IMR-90 (cell line): ENCODE data around the gene CDR2L. TPM values are rescaled to one million over a fixed set of nuclear protein-coding genes. Genes with fewer than 3 reads are reported as not detected.

Experiments
- ATAC-seq: fragments of 200-7000 bp; cut with Tn5 transposase; 2 replicates; pipeline ENCODE4 v1.9.1; 2020; ENCODE audit warnings: low read depth, mild to moderate bottlenecking, moderate library complexity
- BruUV-seq: library from RNA; stranded (reverse); fragments of 400-500 nt; replicated peaks from 2 replicates; lab custom pipeline; 2021; lab: Mats Ljungman, UMichigan
- CTCF ChIA-PET: fragments of 300-600 bp; formaldehyde crosslinking; extraction: SDS; loops from one replicate; lab custom pipeline; 2021; ENCODE audit warnings: antibody characterized with exemption; lab: Yijun Ruan, JAX
- POLR2A ChIA-PET: fragments of 300-600 bp; sonication (Branson Sonifier 250); formaldehyde crosslinking; loops from one replicate; lab custom pipeline; 2022; ENCODE audit warnings: antibody characterized with exemption; ENCODE audit not compliant: unreplicated experiment; lab: Charles Lee
- DNase-seq: peaks from one replicate; pipeline ENCODE4 v3.0.0; 2013
- H2AFZ ChIP-seq: replicated peaks from 2 replicates; pipeline ENCODE3; 2013; ENCODE audit warnings: low read length, mild to moderate bottlenecking; ENCODE audit not compliant: poor library complexity
- H2AK5ac ChIP-seq: 2 replicates; pipeline ENCODE4 v1.6.1; 2013; ENCODE audit warnings: low read depth, low read length, inconsistent platforms
- H2AK9ac ChIP-seq: replicated peaks from 2 replicates; pipeline ENCODE3; 2013; ENCODE audit warnings: mild to moderate bottlenecking, low read depth, low read length, moderate library complexity; ENCODE audit not compliant: poor library complexity
- H2BK120ac ChIP-seq: 2 replicates; pipeline ENCODE4 v1.6.1; 2013; ENCODE audit warnings: low read depth, low read length, inconsistent platforms
- H2BK15ac ChIP-seq: 3 replicates; pipeline ENCODE4 v1.6.1; 2013; ENCODE audit warnings: low read depth, low read length, inconsistent platforms
- H2BK20ac ChIP-seq: 2 replicates; pipeline ENCODE4 v1.6.1; 2013; ENCODE audit warnings: low read depth, mild to moderate bottlenecking, inconsistent platforms, low read length, moderate library complexity
- H2BK5ac ChIP-seq: 2 replicates; pipeline ENCODE4 v1.6.1; 2013; ENCODE audit warnings: mild to moderate bottlenecking, low read depth, low read length, inconsistent platforms; ENCODE audit not compliant: poor library complexity, severe bottlenecking
- H3K14ac ChIP-seq: replicated peaks from 2 replicates; pipeline ENCODE4 v1.6.1; 2013; ENCODE audit warnings: low read depth, low read length, inconsistent platforms
- H3K18ac ChIP-seq: 2 replicates; pipeline ENCODE4 v1.6.1; 2013; ENCODE audit warnings: low read depth, low read length, control low read depth
- H3K23ac ChIP-seq: 2 replicates; pipeline ENCODE4 v1.6.1; 2013; ENCODE audit warnings: low read depth, low read length, inconsistent platforms
- H3K27ac ChIP-seq: 2 replicates; pipeline ENCODE4 v1.5.1; 2013; ENCODE audit warnings: mild to moderate bottlenecking, control low read depth, low read length; ENCODE audit not compliant: insufficient read depth
- H3K27me3 ChIP-seq: 2 replicates; pipeline ENCODE4 v1.6.1; 2013; ENCODE audit warnings: low read length; ENCODE audit not compliant: control insufficient read depth, insufficient read depth
- H3K36me3 ChIP-seq: 2 replicates; pipeline ENCODE4 v1.6.1; 2013; ENCODE audit warnings: low read length, mixed read lengths; ENCODE audit not compliant: control insufficient read depth, insufficient read depth
- H3K4ac ChIP-seq: 2 replicates; pipeline ENCODE4 v1.6.1; 2013; ENCODE audit warnings: low read depth, low read length, inconsistent platforms
- H3K4me1 ChIP-seq: 2 replicates; pipeline ENCODE4 v1.6.1; 2013; ENCODE audit warnings: low read length, mixed read lengths; ENCODE audit not compliant: control insufficient read depth, insufficient read depth
- H3K4me2 ChIP-seq: 2 replicates; pipeline ENCODE4 v1.6.1; 2013; ENCODE audit warnings: low read depth, mild to moderate bottlenecking, control low read depth, low read length, moderate library complexity
- H3K4me3 ChIP-seq: 2 replicates; pipeline ENCODE4 v1.5.1; 2013; ENCODE audit warnings: low read depth, mild to moderate bottlenecking, control low read depth, low read length, moderate library complexity; ENCODE audit not compliant: insufficient read depth
- H3K56ac ChIP-seq: 2 replicates; pipeline ENCODE4 v1.6.1; 2013; ENCODE audit warnings: low read length, inconsistent platforms; ENCODE audit not compliant: insufficient read depth; ENCODE audit errors: extremely low read depth
- H3K79me1 ChIP-seq, 2 experiments: 2 replicates each; pipeline ENCODE4 v1.6.1; 2013; ENCODE audit warnings: low read length in 2 of 2, inconsistent platforms in 1 of 2, low read depth in 1 of 2
- H3K9ac ChIP-seq: 2 replicates; pipeline ENCODE4 v1.6.1; 2013; ENCODE audit warnings: low read depth, low read length, control low read depth
- H3K9me1 ChIP-seq: 2 replicates; pipeline ENCODE4 v1.6.1; 2013; ENCODE audit warnings: low read length, inconsistent platforms; ENCODE audit not compliant: insufficient read depth
- H3K9me3 ChIP-seq: 2 replicates; pipeline ENCODE4 v1.6.1; 2013; ENCODE audit warnings: low read length; ENCODE audit not compliant: control insufficient read depth, insufficient read depth
- H4K20me1 ChIP-seq: 2 replicates; pipeline ENCODE4 v1.6.1; 2013; ENCODE audit warnings: low read length, inconsistent platforms; ENCODE audit not compliant: insufficient read depth
- H4K5ac ChIP-seq: 2 replicates; pipeline ENCODE4 v1.6.1; 2013; ENCODE audit warnings: mild to moderate bottlenecking, low read depth, low read length, control low read depth
- H4K8ac ChIP-seq, 2 experiments: 2 replicates each; pipeline ENCODE4 v1.6.1; 2013; ENCODE audit warnings: low read depth in 2 of 2, low read length in 2 of 2, control low read depth in 1 of 2, inconsistent platforms in 1 of 2
- H4K91ac ChIP-seq: 2 replicates; pipeline ENCODE4 v1.6.1; 2013; ENCODE audit warnings: low read depth, low read length, inconsistent platforms; ENCODE audit not compliant: insufficient read depth
- BHLHE40 ChIP-seq: fragments of 150-350 bp; IDR thresholded peaks from 2 replicates; pipeline ENCODE4 v1.6.1; 2016; ENCODE audit warnings: mild to moderate bottlenecking, low read depth, low read length
- CEBPB ChIP-seq: IDR thresholded peaks from 2 replicates; pipeline ENCODE4 v1.6.1; 2012; ENCODE audit warnings: low read depth, low read length, improper control_type of control experiment
- CHD1 ChIP-seq: IDR thresholded peaks from 2 replicates; pipeline ENCODE4 v1.6.1; 2012; ENCODE audit warnings: low read depth, low read length, improper control_type of control experiment
- CTCF ChIP-seq: conservative IDR thresholded peaks from 2 replicates; pipeline ENCODE4 v1.5.1; 2012; ENCODE audit warnings: mild to moderate bottlenecking, low read depth, low read length, improper control_type of control experiment
- ELK1 ChIP-seq: fragments of 150-350 bp; IDR thresholded peaks from 2 replicates; pipeline ENCODE4 v1.6.1; 2016; ENCODE audit warnings: low read depth, mild to moderate bottlenecking, low read length, moderate library complexity, borderline replicate concordance
- MAFK ChIP-seq: IDR thresholded peaks from 2 replicates; pipeline ENCODE4 v1.6.1; 2012; ENCODE audit warnings: low read depth, low read length, improper control_type of control experiment
- MAZ ChIP-seq: IDR thresholded peaks from 2 replicates; pipeline ENCODE4 v1.6.1; 2012; ENCODE audit warnings: low read depth, mild to moderate bottlenecking, low read length, improper control_type of control experiment, moderate library complexity, borderline replicate concordance
- MXI1 ChIP-seq: IDR thresholded peaks from 2 replicates; pipeline ENCODE4 v1.6.1; 2012; ENCODE audit warnings: low read depth, mild to moderate bottlenecking, low read length, moderate library complexity, borderline replicate concordance
- NFE2L2 ChIP-seq: fragments of 150-350 bp; IDR thresholded peaks from 2 replicates; pipeline ENCODE4 v1.6.1; 2016; ENCODE audit warnings: low read depth, mild to moderate bottlenecking, low read length
- POLR2A ChIP-seq: IDR thresholded peaks from 2 replicates; pipeline ENCODE4 v1.6.1; 2012; ENCODE audit warnings: mild to moderate bottlenecking, low read depth, low read length
- RAD21 ChIP-seq: IDR thresholded peaks from 2 replicates; pipeline ENCODE4 v1.6.1; 2012; ENCODE audit warnings: low read length, improper control_type of control experiment
- RCOR1 ChIP-seq: IDR thresholded peaks from 2 replicates; pipeline ENCODE4 v1.6.1; 2012; ENCODE audit warnings: mild to moderate bottlenecking, low read length, improper control_type of control experiment; ENCODE audit not compliant: insufficient replicate concordance
- RFX5 ChIP-seq: IDR thresholded peaks from 2 replicates; pipeline ENCODE4 v1.8.0; 2012; ENCODE audit warnings: low read depth, mild to moderate bottlenecking, low read length, moderate library complexity
- SMC3 ChIP-seq: fragments of 150-350 bp; IDR thresholded peaks from 2 replicates; pipeline ENCODE4 v1.6.1; 2016; ENCODE audit warnings: low read depth, mild to moderate bottlenecking, antibody characterized with exemption, low read length, moderate library complexity
- USF2 ChIP-seq: fragments of 150-350 bp; IDR thresholded peaks from 2 replicates; pipeline ENCODE4 v1.6.1; 2017; ENCODE audit warnings: mild to moderate bottlenecking, antibody characterized with exemption, low read length, low read depth
- WGBS, 2 experiments: methylation state at CpG; one replicate each; pipeline versions ENCODE4 v1.1.5 to v1.1.7; 2013; ENCODE audit warnings: missing lambda C conversion rate in 2 of 2; ENCODE audit not compliant: insufficient read length in 1 of 2; ENCODE audit errors: extremely low coverage in 2 of 2; 5-methylcytosine and 5-hydroxymethylcytosine counted together
- dilution Hi-C: fragments of 300-500 bp; cut with HindIII; formaldehyde crosslinking; loops from one replicate; pipeline ENCODE4 v1.14.3; 2018; ENCODE audit warnings: low sequenced_read_pairs; ENCODE audit not compliant: unreplicated experiment
- in situ Hi-C: fragments of 300-500 bp; cut with MboI; formaldehyde crosslinking; loops from 3 replicates; pipeline ENCODE4 v1.14.3; 2019; ENCODE audit warnings: low sequenced_read_pairs, inconsistent platforms, mixed read lengths
- intact Hi-C: fragments of 100-400 bp; cut with micrococcal nuclease; formaldehyde crosslinking; loops from 2 replicates; pipeline ENCODE4 v1.10.0; 2022
- polyA plus RNA-seq, 3 experiments: library from polyadenylated mRNA; depleted of rRNA; stranded (reverse); fragments of >200 nt; gene quantifications; 2 replicates each; pipeline ENCODE4 v1.2.3, GENCODE V29; 2012; ENCODE audit warnings: low replicate concordance in 1 of 3
- total RNA-seq: library from RNA; depleted of rRNA; stranded (reverse); fragments of >200 nt; gene quantifications from 2 replicates; pipeline ENCODE4 v1.2.3, GENCODE V29; 2012

Gene CDR2L
- total and polyA plus RNA-seq, 2 of the 4 experiments (the other 2 are of a cell fraction): 5.7 to 18.9 TPM

- Histone ChIP-seq H3K9ac (peak overlapping the region; percentile 38), H2AFZ (peak overlapping the region; percentile 96), H2BK20ac (no peak overlapping the region), H3K9me3 (no peaks in the 10 kb centered on the region), H4K5ac (peak overlapping the region; percentile 83), H2BK15ac (no peak overlapping the region), H2BK5ac (peak overlapping the region; percentile 2), H3K36me3 (peaks cover 3% of the 10 kb centered on the region; the same call in 1 of the 2 replicates), H2BK120ac (0 out of 2 replicates have a peak overlapping the region, but pooled peaks have one; percentile 7), H3K27me3 (no peaks in the 10 kb centered on the region), H3K4ac (peak overlapping the region; percentile 80), H2AK9ac (peak overlapping the region; percentile 89), H3K56ac (peak overlapping the region; percentile 90; the same call in 1 of the 2 replicates), H3K23ac (no peak overlapping the region), H4K91ac (peak overlapping the region; percentile 30; the same call in 1 of the 2 replicates), H4K8ac (peak overlapping the region; percentile 95), H3K9me1 (0 out of 2 replicates have a peak, but pooled peaks cover 4% of the 10 kb centered on the region), H3K14ac (peak overlapping the region; percentile 63; the same call in 1 of the 2 replicates), H3K27ac (peak overlapping the region; percentile 31), H3K4me3 (peak overlapping the region; percentile 84), H3K18ac (no peak overlapping the region), H4K20me1 (no peaks in the 10 kb centered on the region), H2AK5ac (no peak overlapping the region), H3K4me1 (peaks cover 6% of the 10 kb centered on the region), H3K4me2 (peak overlapping the region; percentile 78), H3K79me1 (peaks cover 13 to 30% of the 10 kb centered on the region in 2 experiments)
- intact Hi-C loops: loop anchor here (1.0 to 2.0 kb wide), 3 partner anchors 21 to 51 kb away; no protein-coding TSS in a partner anchor
- ChIA-PET CTCF (interaction anchor here (1.2 to 2.4 kb wide), 4 partner anchors 23 to 51 kb away, joined by 3 to 8 read pairs (median 4); partner anchors contain the start of gene CDR2L), POLR2A (interaction anchor here (0.6 to 2.2 kb wide), 3 partner anchors 23 to 31 kb away, joined by 3 to 8 read pairs (median 7); partner anchors contain the start of gene CDR2L)
- in situ Hi-C loops: no loop called here
- no peak for ATAC-seq
- BruUV-seq: no TSS peak
- dilution Hi-C loops: no loop called here
- TF ChIP-seq BHLHE40 (no peak; the same call in 1 of the 2 replicates), SMC3 (no peak), CEBPB (no peak), NFE2L2 (no peak), CTCF (no peak), RFX5 (no peak), MAZ (no peak), POLR2A (no peak), USF2 (no peak), MXI1 (no peak), ELK1 (no peak), CHD1 (no peak), RAD21 (no peak), MAFK (no peak), RCOR1 (no peak)
- WGBS, 2 experiments: no CpG with 5 or more reads among the region's 5 CpGs
- no peak for DNase-seq
Observed at GRCh38 chr17:75012096-75012345, 24.6 kb downstream of the CDR2L start.
